ENCODE measurements around the gene EPHB1.

GRCh38 chr3:135077186-135077585, 282.1 kb downstream of the EPHB1 start:
- TF ChIP-seq, protein P1, sequence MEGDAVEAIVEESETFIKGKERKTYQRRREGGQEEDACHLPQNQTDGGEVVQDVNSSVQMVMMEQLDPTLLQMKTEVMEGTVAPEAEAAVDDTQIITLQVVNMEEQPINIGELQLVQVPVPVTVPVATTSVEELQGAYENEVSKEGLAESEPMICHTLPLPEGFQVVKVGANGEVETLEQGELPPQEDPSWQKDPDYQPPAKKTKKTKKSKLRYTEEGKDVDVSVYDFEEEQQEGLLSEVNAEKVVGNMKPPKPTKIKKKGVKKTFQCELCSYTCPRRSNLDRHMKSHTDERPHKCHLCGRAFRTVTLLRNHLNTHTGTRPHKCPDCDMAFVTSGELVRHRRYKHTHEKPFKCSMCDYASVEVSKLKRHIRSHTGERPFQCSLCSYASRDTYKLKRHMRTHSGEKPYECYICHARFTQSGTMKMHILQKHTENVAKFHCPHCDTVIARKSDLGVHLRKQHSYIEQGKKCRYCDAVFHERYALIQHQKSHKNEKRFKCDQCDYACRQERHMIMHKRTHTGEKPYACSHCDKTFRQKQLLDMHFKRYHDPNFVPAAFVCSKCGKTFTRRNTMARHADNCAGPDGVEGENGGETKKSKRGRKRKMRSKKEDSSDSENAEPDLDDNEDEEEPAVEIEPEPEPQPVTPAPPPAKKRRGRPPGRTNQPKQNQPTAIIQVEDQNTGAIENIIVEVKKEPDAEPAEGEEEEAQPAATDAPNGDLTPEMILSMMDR (IDR thresholded peaks at IDR 0.05) = no peak
- TF ChIP-seq EP300 (IDR thresholded peaks at IDR 0.05) = no peak
- no peak for TF ChIP-seq POLR2A (IDR thresholded peaks at IDR 0.05)
